Activated gamma-delta T cell treated with Interleukin-2 at 50 U/mL for 16 hours (primary cell): Measurements from ENCODE around the gene HSD11B2.
A peak's percentile ranks its signal among the peaks of the same experiment; 100 is the strongest.

Source experiments
- DNase-seq: peaks from one replicate; pipeline ENCODE4 v3.0.0-alpha.2; 2020

Gene HSD11B2

DNA sequence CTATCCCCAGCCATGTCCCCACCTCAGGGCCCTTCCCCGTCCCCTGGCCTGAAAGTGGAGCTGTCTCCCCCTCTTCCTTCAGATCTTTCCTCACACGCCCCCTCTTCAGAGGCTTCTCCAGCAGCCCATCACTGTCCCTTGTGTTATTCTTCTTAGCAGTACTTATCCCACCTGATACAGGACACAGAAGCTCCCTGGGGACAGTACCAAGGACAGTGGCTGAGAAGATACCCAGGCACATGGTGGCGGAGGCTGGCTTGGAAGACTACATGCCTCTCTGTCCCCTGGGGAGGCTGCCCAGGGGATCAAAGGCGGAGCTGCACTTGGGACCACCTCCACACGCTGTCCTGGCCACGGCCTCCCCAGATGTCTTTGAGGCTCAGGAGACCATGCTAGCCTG, 23.9 kb downstream of the HSD11B2 start:
- no peak for DNase-seq

DNA sequence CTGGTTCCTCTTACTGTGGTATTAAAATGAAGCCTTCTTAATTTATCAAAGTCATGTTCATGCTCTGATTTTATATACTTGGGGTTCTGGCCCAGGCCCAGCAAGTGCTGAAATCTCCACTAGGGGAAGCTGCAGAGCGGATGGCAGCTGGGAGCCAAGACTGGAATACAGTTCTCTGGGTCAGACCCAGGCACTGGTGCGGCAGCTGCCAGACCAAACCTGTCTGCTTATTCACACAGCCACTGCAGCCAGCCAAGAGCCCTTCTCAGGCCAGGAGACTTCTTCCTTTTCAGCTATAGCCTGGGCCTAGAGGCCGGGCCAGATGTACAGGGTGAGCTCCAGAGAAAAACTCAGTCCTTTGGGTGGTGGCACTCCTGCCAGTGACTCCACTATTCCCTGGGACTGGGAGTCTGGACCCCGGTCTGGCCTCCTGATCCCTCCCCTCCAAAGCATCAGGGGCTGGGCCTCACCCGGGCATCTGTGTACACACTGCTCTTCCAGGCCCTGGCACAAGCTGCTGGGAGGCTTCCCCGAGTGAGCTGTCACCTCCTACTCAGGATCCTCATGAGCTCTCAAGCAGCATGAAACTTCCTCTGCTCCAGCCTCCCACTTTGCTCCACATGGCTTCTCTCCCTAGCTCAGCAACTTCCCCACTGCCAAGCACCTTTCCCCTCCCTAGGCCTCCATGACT, 25.6 kb downstream of the HSD11B2 start:
- DNase-seq, result no peak

- DNase-seq, result no peak
Observed at GRCh38 chr16:67457611-67458010, 26.7 kb downstream of the HSD11B2 start.

- no peak for DNase-seq
Observed at GRCh38 chr16:67458121-67458641, 27.3 kb downstream of the HSD11B2 start.

- no peak for DNase-seq
Observed at GRCh38 chr16:67459066-67459860, 28.3 kb downstream of the HSD11B2 start.

GRCh38 chr16:67459861-67460150, 28.9 kb downstream of the HSD11B2 start:
- no peak for DNase-seq

GRCh38 chr16:67460168-67460567, 29.2 kb downstream of the HSD11B2 start:
- no peak for DNase-seq

- no peak for DNase-seq
Observed at GRCh38 chr16:67460961-67461360, 30.0 kb downstream of the HSD11B2 start.

GRCh38 chr16:67461600-67462278, 30.8 kb downstream of the HSD11B2 start:
- no peak for DNase-seq

GRCh38 chr16:67462279-67462655, 31.3 kb downstream of the HSD11B2 start:
- DNase-seq, result no peak

GRCh38 chr16:67463059-67463458, 32.1 kb downstream of the HSD11B2 start:
- DNase-seq, result no peak

- DNase-seq, result no peak
Observed at GRCh38 chr16:67463691-67464090, 32.8 kb downstream of the HSD11B2 start.

DNA sequence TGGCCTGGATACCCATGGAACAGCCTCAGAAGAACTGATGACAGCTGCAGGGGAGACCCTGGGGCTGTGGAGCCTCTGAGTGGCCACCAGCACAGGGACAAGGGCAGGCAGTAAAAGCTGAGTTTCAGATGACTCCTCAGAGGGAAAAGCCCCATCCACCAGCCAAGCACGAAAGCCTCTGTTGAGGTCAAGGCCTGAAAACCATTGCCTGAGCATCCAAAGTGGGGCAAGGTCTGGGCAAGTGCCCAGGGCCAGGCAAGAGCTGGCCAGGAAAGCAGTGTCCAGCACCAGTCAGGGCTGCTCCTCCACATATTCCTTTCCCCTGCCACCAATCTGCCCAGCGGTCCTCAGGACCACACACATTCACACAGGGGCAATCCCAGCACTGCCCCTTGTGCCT, 33.6 kb downstream of the HSD11B2 start:
- DNase-seq, result no peak

DNA sequence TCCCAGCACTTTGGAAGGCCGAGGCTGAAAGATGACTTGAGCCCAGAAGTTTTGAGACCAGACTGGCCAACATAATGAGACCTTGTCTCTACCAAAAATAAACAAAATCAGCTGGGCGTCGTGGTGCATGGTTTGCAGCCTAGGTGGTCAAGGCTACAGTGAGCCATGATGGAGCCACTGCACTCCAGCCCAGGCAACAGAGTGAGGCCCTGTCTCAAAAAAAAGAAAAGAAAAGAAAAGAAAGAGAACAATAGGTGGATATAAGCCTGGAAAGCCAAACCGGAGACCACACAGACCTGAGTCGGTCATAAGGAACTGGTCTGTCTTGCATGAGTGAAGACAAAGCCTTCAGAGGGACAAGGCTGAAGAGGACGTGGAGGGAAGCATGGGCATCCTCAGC, 35.7 kb downstream of the HSD11B2 start:
- no peak for DNase-seq

DNA sequence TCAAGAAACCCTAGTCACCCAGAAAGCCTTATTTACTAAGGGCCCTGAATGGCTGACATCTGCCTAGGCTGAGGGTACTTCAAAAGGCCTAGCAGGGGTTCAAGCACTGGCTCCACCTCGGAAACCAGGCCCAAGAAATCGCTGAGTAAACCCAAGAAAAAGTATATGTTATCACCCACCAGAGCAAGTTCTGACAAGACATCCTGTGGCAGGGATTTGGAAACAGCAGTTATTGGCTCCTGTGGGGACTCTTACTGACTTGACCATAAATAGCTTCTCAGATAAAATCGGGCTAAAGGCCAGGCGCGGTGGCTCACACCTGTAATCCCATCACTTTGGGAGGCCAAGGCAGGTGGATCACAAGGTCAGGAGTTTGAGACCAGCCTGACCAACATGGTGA, 37.8 kb downstream of the HSD11B2 start:
- DNase-seq, result no peak

- DNase-seq, result no peak
Observed at GRCh38 chr16:67470359-67470758, 39.4 kb downstream of the HSD11B2 start.

DNA sequence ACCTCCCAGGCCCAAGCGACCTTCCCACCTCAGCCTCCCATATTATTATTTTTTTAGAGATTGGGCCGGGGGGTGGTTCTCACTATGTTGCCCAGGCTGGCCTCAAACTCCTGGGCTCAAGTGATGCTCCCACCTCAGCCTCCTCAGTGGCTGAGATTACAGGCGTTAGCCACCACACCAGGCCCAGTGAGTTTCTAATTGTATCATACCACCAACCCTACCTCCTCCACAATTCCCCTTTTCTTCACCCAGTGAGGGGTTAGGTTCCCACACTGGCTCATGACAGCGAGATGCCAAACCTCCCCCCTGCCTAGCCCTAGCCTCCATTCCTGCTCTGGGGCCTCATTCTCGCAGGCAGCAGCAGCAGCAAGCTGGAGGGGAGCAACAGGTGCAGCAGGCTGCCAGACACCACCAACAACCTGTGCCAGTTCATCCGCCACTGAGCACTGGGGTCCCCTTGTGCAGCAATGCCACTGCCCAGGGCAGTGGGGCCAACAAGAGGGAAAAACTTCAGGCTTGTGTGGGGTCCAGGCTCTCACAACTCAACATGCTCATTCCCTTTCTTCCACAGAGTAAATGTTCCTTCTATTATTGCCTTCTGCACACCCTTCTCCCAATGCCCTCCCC, 41.0 kb downstream of the HSD11B2 start:
- no peak for DNase-seq

DNA sequence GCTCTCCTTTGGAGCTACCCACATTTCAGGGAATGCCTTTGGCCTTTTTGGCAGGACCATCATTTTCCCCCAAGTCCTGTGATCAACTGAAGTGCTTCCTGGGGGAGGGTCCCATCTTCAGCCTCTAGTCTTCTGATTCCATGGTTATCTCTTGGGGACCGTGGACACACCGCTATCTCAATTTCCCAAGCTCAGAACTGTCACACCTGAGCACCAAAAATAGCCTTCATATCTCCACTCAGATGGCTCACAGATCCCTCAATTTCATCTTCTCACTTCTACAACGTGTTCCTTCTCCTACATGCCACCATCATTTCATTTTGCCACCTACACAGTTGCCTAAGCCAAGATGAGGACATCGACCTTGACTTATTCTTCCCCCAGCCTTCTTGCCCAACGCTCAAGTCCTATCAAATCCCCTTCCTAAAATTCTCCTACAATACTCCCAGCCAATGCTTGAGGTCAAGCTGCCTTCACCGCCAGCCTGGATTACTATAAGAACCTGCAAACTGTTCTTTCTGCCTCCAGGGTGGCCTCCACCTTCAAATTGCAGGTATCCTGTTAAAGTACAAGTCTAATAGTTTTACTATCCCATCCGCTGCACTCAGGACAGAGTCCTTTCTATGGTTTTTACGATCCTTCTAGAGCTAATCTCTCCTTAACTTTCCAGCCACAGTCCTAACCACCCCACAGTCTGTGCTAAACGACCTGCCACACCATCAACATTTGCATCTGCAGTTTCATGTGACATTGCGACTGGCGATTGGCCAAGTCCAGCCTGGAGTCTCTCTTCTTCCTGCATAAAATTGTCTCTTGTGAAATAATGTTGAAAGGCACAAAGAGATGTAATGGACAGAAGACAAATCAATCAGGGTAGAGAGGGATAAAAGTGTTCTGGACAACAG, 43.9 kb downstream of the HSD11B2 start:
- no peak for DNase-seq

DNA sequence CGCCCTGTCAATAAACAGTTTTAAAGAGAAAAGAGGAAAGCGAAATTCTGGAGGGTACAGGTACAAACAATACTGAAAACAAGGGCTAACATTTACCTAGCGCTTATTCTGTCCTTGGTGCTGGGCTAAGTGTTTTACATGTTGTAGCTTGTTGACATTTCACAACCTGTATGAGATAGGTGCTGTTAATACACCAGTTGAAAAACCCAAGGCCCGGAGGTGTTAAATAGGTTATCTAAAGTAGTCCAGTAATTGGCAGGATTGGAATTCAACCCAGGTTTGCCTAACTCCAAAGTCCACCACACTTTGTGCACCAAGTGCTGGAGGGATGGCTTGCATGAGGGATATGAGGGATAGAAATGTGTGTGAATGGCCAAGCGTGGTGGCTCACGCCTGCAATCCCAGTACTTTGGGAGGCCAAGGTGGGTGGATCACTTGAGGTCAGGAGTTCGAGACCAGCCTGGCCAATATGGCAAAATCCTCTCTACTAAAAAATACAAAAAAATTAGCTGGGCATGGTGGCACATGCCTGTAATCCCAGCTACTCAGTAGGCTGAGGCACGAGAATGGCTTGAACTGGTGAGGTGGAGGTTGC, 47.1 kb downstream of the HSD11B2 start:
- no peak for DNase-seq

GRCh38 chr16:67480833-67481560, 50.1 kb downstream of the HSD11B2 start, which contains the start of gene ATP6V0D1:
TSS of gene ATP6V0D1 (minus strand) at chr16:67481157. CDS start at chr16:67481086, 71 bp downstream.
- peak; percentile 99 for DNase-seq
